CD4-positive, CD25-positive, alpha-beta regulatory T cell (primary cell): ENCODE data around the gene HINT2. TPM values are rescaled to one million over a fixed set of nuclear protein-coding genes. Genes with fewer than 3 reads are reported as not detected.

Experiments
- ATAC-seq, 2 donors: fragments of 150-1000 bp; cut with Tn5 transposase; one replicate each; pipeline ENCODE4 v1.10.0; 2021; ENCODE audit warnings: low read depth in 2 of 2, moderate number of reproducible peaks in 2 of 2, moderate library complexity in 1 of 2
- DNase-seq, 3 donors: peaks; one replicate each; pipeline versions ENCODE4 v3.0.0 to v3.0.0-alpha.2; 2012 to 2022; ENCODE audit warnings: mixed read lengths in 1 of 3
- H3K27ac ChIP-seq: one replicate; pipeline ENCODE4 v1.7.0; 2013; ENCODE audit warnings: mild to moderate bottlenecking, low read length; ENCODE audit not compliant: insufficient read depth, poor library complexity, severe bottlenecking
- H3K27me3 ChIP-seq: one replicate; pipeline ENCODE4 v1.7.0; 2013; ENCODE audit warnings: low read length; ENCODE audit not compliant: control insufficient read depth, insufficient read depth
- H3K36me3 ChIP-seq: one replicate; pipeline ENCODE4 v1.7.0; 2013; ENCODE audit warnings: mild to moderate bottlenecking, low read length, moderate library complexity; ENCODE audit not compliant: control insufficient read depth, insufficient read depth
- H3K4me1 ChIP-seq: 2 replicates; pipeline ENCODE4 v1.7.0; 2013; ENCODE audit warnings: mild to moderate bottlenecking, low read length; ENCODE audit not compliant: insufficient read depth, control insufficient read depth, poor library complexity, severe bottlenecking
- H3K4me3 ChIP-seq: one replicate; pipeline ENCODE4 v1.7.0; 2013; ENCODE audit warnings: low read depth, mild to moderate bottlenecking, low read length, moderate library complexity
- H3K9me3 ChIP-seq, 2 experiments: 1 replicate in 1 of 2; 2 replicates in 1 of 2; pipeline ENCODE4 v1.7.0; 2013; ENCODE audit warnings: low read length in 2 of 2, mild to moderate bottlenecking in 1 of 2, moderate library complexity in 1 of 2; ENCODE audit not compliant: control insufficient read depth in 2 of 2
- H3K27ac Mint-ChIP-seq, 3 donors: one replicate each; pipeline ENCODE4 v1.8.0; 2020 to 2022; ENCODE audit warnings: mild to moderate bottlenecking in 3 of 3, mixed read lengths in 3 of 3, moderate library complexity in 2 of 3
- H3K27me3 Mint-ChIP-seq: one replicate; pipeline ENCODE4 v1.8.0; 2022; ENCODE audit warnings: mild to moderate bottlenecking, mixed read lengths
- H3K36me3 Mint-ChIP-seq: one replicate; pipeline ENCODE4 v1.8.0; 2020; ENCODE audit warnings: mixed read lengths
- H3K4me1 Mint-ChIP-seq, 4 donors: one replicate each; pipeline ENCODE4 v1.8.0; 2020 to 2022; ENCODE audit warnings: mixed read lengths in 4 of 4, mild to moderate bottlenecking in 1 of 4
- H3K4me3 Mint-ChIP-seq, 4 donors: one replicate each; pipeline ENCODE4 v1.8.0; 2020 to 2022; ENCODE audit warnings: mild to moderate bottlenecking in 4 of 4, mixed read lengths in 4 of 4, moderate library complexity in 3 of 4
- H3K9me3 Mint-ChIP-seq, 7 donors: one replicate each; pipeline ENCODE4 v1.8.0; 2020 to 2022; ENCODE audit warnings: mixed read lengths in 7 of 7, mild to moderate bottlenecking in 3 of 7, moderate library complexity in 2 of 7
- polyA plus RNA-seq, 4 donors: library from polyadenylated mRNA; unstranded; fragments of 300-500 nt; fragmentation: Illumina TruSeq; gene quantifications; one replicate each; pipeline ENCODE4 v1.2.3, GENCODE V29; 2021
- total RNA-seq: library from RNA; stranded (reverse); gene quantifications from one replicate; pipeline ENCODE4 v1.2.3, GENCODE V29; 2022

HINT2 gene
- total and polyA plus RNA-seq, 5 donors from 2014 or later, result 21.7 to 105 (median 77.4) TPM

DNA sequence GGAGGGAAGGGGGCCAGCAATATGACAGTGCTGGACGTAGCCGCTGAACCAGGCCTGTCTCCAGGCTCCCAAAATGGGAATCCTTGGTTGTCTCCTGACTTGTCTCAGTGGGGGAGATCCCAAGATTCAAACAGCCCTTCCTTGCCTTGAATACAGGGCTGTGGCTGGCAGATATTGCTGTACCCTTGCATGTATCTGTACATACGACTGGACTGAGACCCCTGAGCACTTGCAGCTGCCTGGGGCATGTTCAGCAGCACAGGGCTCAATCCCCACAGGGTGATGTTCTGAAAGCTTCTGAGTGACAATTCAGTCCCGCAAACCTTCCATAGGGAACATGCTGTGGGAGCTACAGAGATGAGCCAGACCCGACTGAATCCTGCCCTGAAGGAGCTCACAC lies 42.0 kb upstream of the HINT2 start:
- Histone ChIP-seq H3K27me3 (peaks cover 8% of the 10 kb centered on the region), H3K4me3 (no peak overlapping the region), H3K27ac (no peak overlapping the region), H3K4me1 (no peaks in the 10 kb centered on the region), H3K36me3 (no peaks in the 10 kb centered on the region), H3K9me3 (no peaks in the 10 kb centered on the region)
- ATAC-seq (no peak), DNase-seq (no peak)
- Mint-ChIP-seq H3K27me3 (peaks cover 18% of the 10 kb centered on the region), H3K36me3 (no peaks in the 10 kb centered on the region), H3K4me3 (no peak overlapping the region), H3K9me3 (no peaks in the 10 kb centered on the region), H3K4me1 (peaks cover 0 to 3% (median 0%) of the 10 kb centered on the region in 4 donors), H3K27ac (no peak overlapping the region)

DNA sequence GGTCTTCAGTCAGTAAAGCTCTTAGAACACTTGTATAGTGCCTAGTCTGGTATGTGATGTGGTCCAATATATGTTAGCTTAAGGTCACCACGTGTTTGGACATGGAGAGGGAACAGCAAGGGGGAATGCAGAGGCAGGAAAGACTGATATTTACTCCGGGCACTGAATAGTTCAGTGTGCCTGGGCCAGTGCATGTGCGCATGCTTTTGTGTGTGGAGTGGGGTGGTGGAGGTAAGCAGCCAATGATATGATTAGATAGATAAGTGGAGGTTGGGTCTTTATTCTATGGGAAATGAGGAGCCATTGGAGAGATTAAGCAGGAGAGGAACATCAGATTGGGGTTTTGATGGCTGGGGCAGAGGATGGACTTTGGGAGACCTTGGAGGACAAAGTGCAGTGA lies 41.4 kb upstream of the HINT2 start:
- Mint-ChIP-seq H3K9me3 (no peaks in the 10 kb centered on the region), H3K36me3 (no peaks in the 10 kb centered on the region)
- DNase-seq, result no peak

DNA sequence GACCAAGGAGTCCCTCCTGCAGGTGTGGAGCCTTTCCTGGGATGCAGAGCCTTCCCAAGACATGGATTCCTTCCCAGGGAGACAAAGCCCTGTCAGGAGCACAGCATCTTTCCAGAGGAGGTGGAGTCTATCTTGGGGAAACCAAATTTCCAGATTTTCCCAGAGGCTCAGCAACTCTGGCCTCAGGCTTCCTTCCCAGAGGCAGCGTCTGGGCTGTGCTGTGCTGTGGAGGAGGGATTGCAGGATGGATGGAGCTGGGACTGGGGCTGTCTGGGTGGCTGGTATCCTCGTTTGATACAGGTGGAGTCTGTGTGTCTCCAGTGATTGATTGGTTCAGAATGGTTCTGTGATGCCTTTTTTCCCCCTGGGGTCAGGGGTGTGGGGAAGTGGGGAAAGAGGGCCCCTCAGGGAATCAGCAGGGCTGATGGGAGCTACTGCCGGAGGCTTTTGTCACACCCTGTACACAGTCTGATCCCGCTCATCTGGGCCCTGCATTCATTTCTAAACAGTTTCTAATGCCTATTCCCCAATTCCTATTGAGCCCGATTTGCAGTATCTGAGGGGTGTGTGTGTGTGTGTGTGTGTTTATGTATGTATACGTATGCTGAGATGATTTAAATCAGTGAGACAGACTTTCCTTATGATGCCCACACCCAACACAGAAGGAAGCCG lies 39.4 kb upstream of the HINT2 start:
- Histone ChIP-seq H3K9me3 (no peaks in the 10 kb centered on the region), H3K4me1 (no peaks in the 10 kb centered on the region), H3K36me3 (no peaks in the 10 kb centered on the region), H3K27me3 (peaks cover 5% of the 10 kb centered on the region), H3K4me3 (no peak overlapping the region), H3K27ac (no peak overlapping the region)
- no peak overlapping the region for H3K4me3 Mint-ChIP-seq
- no peaks in the 10 kb centered on the region for H3K36me3 Mint-ChIP-seq
- DNase-seq (no peak), ATAC-seq (no peak)
- peaks cover 11% of the 10 kb centered on the region for H3K27me3 Mint-ChIP-seq
- H3K4me1 Mint-ChIP-seq, result peaks cover 0 to 3% (median 1%) of the 10 kb centered on the region in 4 donors
- no peaks in the 10 kb centered on the region for H3K9me3 Mint-ChIP-seq
- no peak overlapping the region for H3K27ac Mint-ChIP-seq

More for the DNA sequence above, 41.4 kb upstream of the HINT2 start:
- Histone ChIP-seq H3K27me3 (peaks cover 7% of the 10 kb centered on the region), H3K27ac (no peak overlapping the region), H3K36me3 (no peaks in the 10 kb centered on the region), H3K9me3 (no peaks in the 10 kb centered on the region), H3K4me1 (no peaks in the 10 kb centered on the region), H3K4me3 (no peak overlapping the region)
- Mint-ChIP-seq H3K27me3 (peaks cover 14% of the 10 kb centered on the region), H3K27ac (peak overlapping the region in 1 of 3 donors; percentile 4), H3K4me1 (peaks cover 0 to 3% (median 0%) of the 10 kb centered on the region in 4 donors), H3K4me3 (no peak overlapping the region)
- ATAC-seq, result no peak

DNA sequence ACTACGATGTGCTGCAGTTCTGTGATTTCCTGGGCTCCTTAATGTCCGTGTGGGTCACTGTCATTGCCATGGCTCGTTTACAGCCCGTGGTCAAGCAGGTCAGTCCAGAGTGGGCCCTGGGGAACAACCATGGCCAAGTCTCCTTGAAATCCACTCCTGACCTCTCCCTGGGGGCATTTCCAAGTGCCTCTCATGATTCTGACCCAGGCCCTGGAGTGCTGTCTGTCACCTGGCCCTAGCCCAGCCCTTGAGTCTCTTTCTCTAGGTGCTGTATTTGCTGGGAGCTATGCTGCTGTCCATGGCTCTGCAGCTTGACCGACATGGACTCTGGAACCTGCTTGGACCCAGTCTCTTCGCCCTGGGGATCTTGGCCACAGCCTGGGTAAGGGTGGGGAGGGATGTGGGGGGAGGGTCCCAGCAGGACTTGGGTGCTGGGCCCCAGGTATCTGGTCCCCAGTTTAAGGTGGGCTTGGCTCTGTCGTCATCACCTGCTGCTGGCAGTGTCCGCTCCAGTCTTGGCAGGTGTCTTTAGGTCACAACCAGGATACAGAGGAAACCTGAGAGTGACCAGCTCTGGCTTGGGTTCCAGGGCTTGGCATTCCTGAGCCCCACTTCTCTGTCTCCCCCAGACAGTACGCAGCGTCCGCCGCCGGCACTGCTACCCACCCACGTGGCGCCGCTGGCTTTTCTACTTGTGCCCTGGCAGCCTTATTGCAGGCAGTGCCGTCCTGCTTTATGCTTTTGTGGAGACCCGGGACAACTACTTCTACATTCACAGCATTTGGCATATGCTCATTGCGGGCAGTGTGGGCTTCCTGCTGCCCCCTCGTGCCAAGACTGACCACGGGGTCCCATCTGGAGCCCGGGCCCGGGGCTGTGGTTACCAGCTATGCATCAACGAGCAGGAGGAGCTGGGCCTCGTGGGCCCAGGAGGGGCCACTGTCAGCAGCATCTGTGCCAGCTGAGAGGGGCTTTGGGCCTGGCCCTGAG lies 38.3 kb upstream of the HINT2 start:
- Mint-ChIP-seq H3K27me3 (peaks cover 11% of the 10 kb centered on the region), H3K27ac (peak overlapping the region in 1 of 3 donors; percentile 15), H3K4me1 (peaks cover 0 to 3% (median 1%) of the 10 kb centered on the region in 4 donors), H3K9me3 (no peaks in the 10 kb centered on the region), H3K4me3 (no peak overlapping the region), H3K36me3 (peaks cover under 1% of the 10 kb centered on the region)
- H3K9me3 ChIP-seq, result no peaks in the 10 kb centered on the region
- H3K4me1 ChIP-seq, result no peaks in the 10 kb centered on the region
- H3K27me3 ChIP-seq, result peaks cover 5% of the 10 kb centered on the region
- ATAC-seq, result no peak
- H3K4me3 ChIP-seq, result no peak overlapping the region
- H3K27ac ChIP-seq, result no peak overlapping the region
- DNase-seq, result no peak
- no peaks in the 10 kb centered on the region for H3K36me3 ChIP-seq

DNA sequence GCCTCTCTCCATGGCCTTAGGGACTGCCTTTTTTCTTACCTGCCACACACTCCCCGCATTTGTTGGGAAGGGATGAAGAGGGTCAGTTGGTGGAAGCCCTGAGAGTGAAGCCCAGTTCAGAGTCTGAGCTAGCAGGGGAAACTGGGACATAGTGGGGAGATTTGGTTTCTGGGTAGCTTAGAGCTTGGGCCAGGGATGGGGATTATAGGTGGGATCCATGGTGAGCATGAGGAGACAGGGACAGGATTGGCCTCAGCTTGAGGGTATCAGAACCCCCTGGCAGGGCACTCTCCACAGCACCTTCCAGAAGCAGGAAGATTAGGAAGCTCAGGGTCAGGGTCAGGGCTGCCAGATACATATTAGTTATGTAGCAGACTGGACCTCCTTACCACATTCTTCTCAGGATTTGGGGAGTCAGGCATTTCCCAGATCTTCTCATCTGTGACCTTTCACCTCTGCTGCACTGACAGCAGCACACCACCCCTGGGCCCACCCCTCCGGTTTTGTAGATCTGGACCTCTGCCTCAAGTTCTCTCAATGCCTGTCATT lies 37.5 kb upstream of the HINT2 start:
- H3K4me1 ChIP-seq, result no peaks in the 10 kb centered on the region
- H3K27me3 ChIP-seq, result peaks cover 5% of the 10 kb centered on the region
- H3K27ac Mint-ChIP-seq, result no peak overlapping the region
- H3K4me1 Mint-ChIP-seq, result peaks cover 0 to 3% (median under 1%) of the 10 kb centered on the region in 4 donors
- no peak for DNase-seq
- no peaks in the 10 kb centered on the region for H3K9me3 Mint-ChIP-seq
- no peak overlapping the region for H3K4me3 Mint-ChIP-seq
- no peaks in the 10 kb centered on the region for H3K9me3 ChIP-seq
- H3K4me3 ChIP-seq, result no peak overlapping the region
- H3K36me3 ChIP-seq, result no peaks in the 10 kb centered on the region
- peaks cover 11% of the 10 kb centered on the region for H3K27me3 Mint-ChIP-seq
- no peak for ATAC-seq
- peaks cover 9% of the 10 kb centered on the region for H3K36me3 Mint-ChIP-seq
- H3K27ac ChIP-seq, result no peak overlapping the region

DNA sequence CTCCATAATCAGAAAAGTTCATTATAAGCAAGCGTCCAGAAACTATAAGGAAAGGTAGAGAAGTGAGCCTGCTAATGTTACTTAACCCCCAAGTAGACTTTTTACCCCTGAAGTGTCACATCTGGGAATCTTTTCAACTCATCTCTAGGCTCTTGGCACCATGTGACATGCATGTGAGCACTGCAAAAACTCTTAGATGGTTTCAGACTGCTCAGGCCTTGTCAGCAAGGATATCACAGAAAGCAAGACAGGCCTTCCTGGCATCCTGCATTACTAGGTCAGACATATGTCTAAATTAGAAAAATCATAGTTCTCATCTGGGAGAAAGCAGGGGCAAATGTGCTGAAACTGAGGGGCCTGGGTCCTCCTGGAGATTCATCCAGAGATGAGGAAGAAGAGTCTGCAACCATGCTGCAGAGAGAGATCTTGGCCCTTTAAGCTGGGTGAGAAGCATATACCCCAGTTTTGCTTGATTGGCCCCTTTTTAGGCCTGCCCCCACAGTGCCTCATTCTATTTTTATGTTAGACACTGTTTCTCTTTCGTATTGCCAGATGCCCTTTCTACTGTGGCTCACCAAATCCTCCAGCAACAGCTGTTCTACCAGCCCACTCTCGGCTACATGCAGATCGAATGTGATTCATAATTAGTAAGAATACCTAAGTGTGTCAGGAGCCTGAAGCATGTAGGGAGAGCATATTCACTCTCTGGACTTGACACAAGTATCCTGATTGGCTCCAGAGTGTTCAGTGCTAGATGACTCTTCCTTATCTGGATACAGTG lies 33.1 kb upstream of the HINT2 start:
- H3K36me3 Mint-ChIP-seq, result peaks cover 14% of the 10 kb centered on the region
- no peaks in the 10 kb centered on the region for H3K4me1 ChIP-seq
- H3K36me3 ChIP-seq, result no peaks in the 10 kb centered on the region
- H3K27ac Mint-ChIP-seq, result peak overlapping the region in 1 of 3 donors; percentile 57
- DNase-seq (peak in 1 of 3 donors; percentile 39), ATAC-seq (peak; percentile 41 to 61)
- peaks cover 5% of the 10 kb centered on the region for H3K27me3 ChIP-seq
- H3K27ac ChIP-seq, result no peak overlapping the region
- H3K27me3 Mint-ChIP-seq, result no peaks in the 10 kb centered on the region
- no peaks in the 10 kb centered on the region for H3K9me3 ChIP-seq
- no peaks in the 10 kb centered on the region for H3K9me3 Mint-ChIP-seq
- no peak overlapping the region for H3K4me3 Mint-ChIP-seq
- H3K4me3 ChIP-seq, result no peak overlapping the region
- peaks cover 0 to 22% (median 21%) of the 10 kb centered on the region in 4 donors for H3K4me1 Mint-ChIP-seq
